Mucosa of stomach (tissue), 1 donor: Measurements from ENCODE around the gene TNFSF13.

Experiments used
- H3K27me3 ChIP-seq: one replicate; pipeline ENCODE4 v1.7.0; 2013; ENCODE audit warnings: mild to moderate bottlenecking, low read length; ENCODE audit not compliant: control insufficient read depth, insufficient read depth
- H3K36me3 ChIP-seq: one replicate; pipeline ENCODE4 v1.7.0; 2013; ENCODE audit warnings: low read length; ENCODE audit not compliant: control insufficient read depth, insufficient read depth
- H3K4me1 ChIP-seq: one replicate; pipeline ENCODE4 v1.7.0; 2013; ENCODE audit warnings: mild to moderate bottlenecking, low read length; ENCODE audit not compliant: control insufficient read depth, insufficient read depth
- H3K4me3 ChIP-seq: one replicate; pipeline ENCODE4 v1.7.0; 2013; ENCODE audit warnings: low read length
- H3K9ac ChIP-seq: one replicate; pipeline ENCODE4 v1.7.0; 2013; ENCODE audit warnings: mild to moderate bottlenecking, low read length, moderate library complexity
- H3K9me3 ChIP-seq: one replicate; pipeline ENCODE4 v1.7.0; 2013; ENCODE audit warnings: mild to moderate bottlenecking, low read length, moderate library complexity; ENCODE audit not compliant: control insufficient read depth
- donor health status: Pancreatic carcinoma.

Gene TNFSF13

DNA sequence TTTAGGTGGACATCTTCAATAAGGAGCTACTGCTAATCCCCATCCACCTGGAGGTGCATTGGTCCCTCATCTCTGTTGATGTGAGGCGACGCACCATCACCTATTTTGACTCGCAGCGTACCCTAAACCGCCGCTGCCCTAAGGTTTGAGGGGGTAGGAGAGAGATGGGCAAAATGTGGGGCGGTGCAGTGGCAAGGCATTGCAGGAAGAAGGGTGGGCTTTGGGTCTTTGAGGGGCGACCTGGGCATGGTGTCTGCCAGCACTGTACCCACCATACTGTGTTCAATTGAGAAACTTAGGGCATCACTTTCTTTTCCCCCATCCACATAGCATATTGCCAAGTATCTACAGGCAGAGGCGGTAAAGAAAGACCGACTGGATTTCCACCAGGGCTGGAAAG, 11.8 kb downstream of the TNFSF13 start:
- H3K27me3 ChIP-seq: no peaks in the 10 kb centered on the region
- no peaks in the 10 kb centered on the region for H3K9me3 ChIP-seq
- H3K4me1 ChIP-seq: peaks cover 15% of the 10 kb centered on the region
- H3K9ac ChIP-seq: no peak overlapping the region
- peaks cover 37% of the 10 kb centered on the region for H3K36me3 ChIP-seq
- no peak overlapping the region for H3K4me3 ChIP-seq

GRCh38 chr17:7572338-7572587, 13.7 kb downstream of the TNFSF13 start:
- peak overlapping the region; percentile 81 for H3K4me3 ChIP-seq
- peaks cover 42% of the 10 kb centered on the region for H3K36me3 ChIP-seq

GRCh38 chr17:7572588-7573323, 14.2 kb downstream of the TNFSF13 start:
- Histone ChIP-seq H3K27me3 (no peaks in the 10 kb centered on the region), H3K9ac (peak overlapping the region; percentile 91), H3K9me3 (no peaks in the 10 kb centered on the region), H3K36me3 (peaks cover 45% of the 10 kb centered on the region), H3K4me3 (peak overlapping the region; percentile 67), H3K4me1 (peaks cover 23% of the 10 kb centered on the region)

More at GRCh38 chr17:7572338-7572587, 13.7 kb downstream of the TNFSF13 start:
- peak overlapping the region; percentile 91 for H3K9ac ChIP-seq
- no peaks in the 10 kb centered on the region for H3K9me3 ChIP-seq
- no peaks in the 10 kb centered on the region for H3K27me3 ChIP-seq
- peaks cover 18% of the 10 kb centered on the region for H3K4me1 ChIP-seq

DNA sequence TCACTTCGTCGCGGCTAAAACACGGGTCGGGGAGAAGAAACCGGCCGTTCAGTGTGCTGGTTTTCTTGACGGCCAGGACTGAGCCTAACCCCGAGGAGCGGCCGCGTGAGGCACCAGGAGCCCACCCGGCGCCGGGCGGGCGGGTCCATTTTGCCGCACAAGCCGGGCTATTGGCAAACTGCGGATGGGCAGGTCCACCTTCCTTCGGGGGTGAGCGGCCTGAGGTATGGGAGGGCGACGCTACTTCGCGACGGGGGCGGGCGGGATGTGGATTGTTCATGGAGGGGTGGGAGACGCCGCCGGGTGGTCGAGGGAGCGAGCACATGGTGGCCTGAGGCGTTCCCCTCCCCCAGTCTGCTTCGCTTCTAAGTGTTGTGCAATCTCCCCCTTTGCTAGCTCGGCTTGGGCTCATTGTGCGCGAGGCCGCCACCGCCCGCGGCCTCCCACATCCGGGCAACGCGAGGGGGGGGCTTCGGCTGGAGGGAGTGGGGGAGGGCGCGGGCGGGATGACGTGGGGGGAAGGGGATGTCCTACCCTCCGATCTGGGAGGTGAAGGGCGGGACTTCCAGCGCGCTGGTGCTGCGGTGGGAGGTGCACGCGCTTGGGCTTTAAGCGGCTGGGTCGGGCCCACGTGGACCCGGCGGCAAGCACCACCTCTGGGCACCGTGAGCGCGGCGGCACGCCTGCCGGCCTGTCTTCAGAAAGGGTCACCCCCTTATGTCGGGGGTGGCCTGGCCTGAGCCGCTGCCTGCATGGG, 15.0 kb downstream of the TNFSF13 start:
- Histone ChIP-seq H3K36me3 (peaks cover 51% of the 10 kb centered on the region), H3K4me3 (peak overlapping the region; percentile 67), H3K4me1 (peaks cover 25% of the 10 kb centered on the region), H3K27me3 (no peaks in the 10 kb centered on the region), H3K9ac (peak overlapping the region; percentile 88), H3K9me3 (no peaks in the 10 kb centered on the region)

- no peaks in the 10 kb centered on the region for H3K27me3 ChIP-seq
- H3K9me3 ChIP-seq: no peaks in the 10 kb centered on the region
- H3K9ac ChIP-seq: peak overlapping the region; percentile 88
- peak overlapping the region; percentile 67 for H3K4me3 ChIP-seq
- H3K4me1 ChIP-seq: peaks cover 34% of the 10 kb centered on the region
- H3K36me3 ChIP-seq: peaks cover 57% of the 10 kb centered on the region
These were observed 15.8 kb downstream of the TNFSF13 start for GRCh38 chr17:7574176-7574953.

DNA sequence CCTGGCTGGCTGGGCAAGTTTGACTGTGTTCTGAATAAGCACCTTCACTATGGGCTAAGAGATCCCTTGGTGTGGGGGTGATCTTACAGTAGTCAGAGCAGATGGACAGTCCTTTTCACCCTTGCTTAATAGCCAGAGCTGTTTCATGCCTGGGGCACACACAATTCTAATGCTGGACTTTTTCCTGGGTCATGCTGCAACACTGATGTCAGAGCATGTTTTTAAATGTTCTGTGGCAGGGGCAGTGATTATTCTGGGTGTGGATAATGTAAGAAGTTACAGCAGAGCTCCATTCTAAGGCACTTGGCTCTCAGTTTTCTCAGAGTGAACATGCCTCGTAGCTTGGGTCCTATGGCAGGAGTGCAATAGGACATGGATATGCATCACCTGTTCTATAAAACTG, 16.9 kb downstream of the TNFSF13 start:
- no peak overlapping the region for H3K4me3 ChIP-seq
- peaks cover 51% of the 10 kb centered on the region for H3K36me3 ChIP-seq
- H3K9me3 ChIP-seq: no peaks in the 10 kb centered on the region
- no peak overlapping the region for H3K9ac ChIP-seq
- peaks cover 45% of the 10 kb centered on the region for H3K4me1 ChIP-seq
- H3K27me3 ChIP-seq: no peaks in the 10 kb centered on the region

DNA sequence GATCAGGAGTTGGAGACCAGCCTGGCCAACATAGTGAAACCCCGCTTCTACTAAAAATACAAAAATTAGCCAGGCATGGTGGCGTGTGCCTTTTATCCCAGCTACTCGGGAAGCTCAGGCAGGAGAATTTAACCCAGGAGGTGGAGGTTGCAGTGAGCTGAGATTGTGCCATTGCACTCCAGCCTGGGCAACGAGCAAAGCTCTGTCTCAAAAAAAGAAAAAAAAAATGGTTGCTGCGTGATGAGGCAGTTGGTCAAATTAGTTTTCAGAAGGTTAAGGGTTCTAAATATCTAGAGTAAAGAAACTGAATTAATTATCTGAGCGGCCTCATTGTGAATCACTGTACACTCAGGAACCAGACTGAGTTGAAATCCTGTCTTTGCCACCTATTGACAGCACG, 17.4 kb downstream of the TNFSF13 start:
- Histone ChIP-seq H3K4me3 (no peak overlapping the region), H3K9ac (no peak overlapping the region), H3K9me3 (no peaks in the 10 kb centered on the region), H3K36me3 (peaks cover 46% of the 10 kb centered on the region), H3K27me3 (no peaks in the 10 kb centered on the region), H3K4me1 (peaks cover 47% of the 10 kb centered on the region)

DNA sequence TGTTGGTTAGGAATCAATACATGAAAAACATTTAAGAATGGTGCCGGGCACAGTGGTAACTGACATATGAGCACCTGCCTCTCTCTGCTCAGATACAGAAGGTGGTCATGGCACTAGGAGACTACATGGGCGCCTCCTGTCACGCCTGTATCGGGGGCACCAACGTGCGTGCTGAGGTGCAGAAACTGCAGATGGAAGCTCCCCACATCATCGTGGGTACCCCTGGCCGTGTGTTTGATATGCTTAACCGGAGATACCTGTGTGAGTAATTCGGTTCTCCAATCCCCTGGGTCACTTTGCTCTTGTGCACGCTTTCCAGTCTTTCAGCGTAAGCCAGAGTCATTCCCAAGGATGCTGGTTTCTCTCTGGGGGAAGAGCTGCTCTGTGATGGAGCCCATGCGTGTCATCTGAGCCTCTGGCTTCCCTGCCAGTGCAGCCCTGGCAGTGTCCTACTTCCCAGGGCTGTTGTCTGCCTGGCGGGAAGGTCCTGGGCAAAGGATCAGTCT, 17.9 kb downstream of the TNFSF13 start:
- H3K36me3 ChIP-seq: peaks cover 41% of the 10 kb centered on the region
- no peak overlapping the region for H3K4me3 ChIP-seq
- no peaks in the 10 kb centered on the region for H3K27me3 ChIP-seq
- H3K4me1 ChIP-seq: peaks cover 47% of the 10 kb centered on the region
- no peaks in the 10 kb centered on the region for H3K9me3 ChIP-seq
- H3K9ac ChIP-seq: no peak overlapping the region

DNA sequence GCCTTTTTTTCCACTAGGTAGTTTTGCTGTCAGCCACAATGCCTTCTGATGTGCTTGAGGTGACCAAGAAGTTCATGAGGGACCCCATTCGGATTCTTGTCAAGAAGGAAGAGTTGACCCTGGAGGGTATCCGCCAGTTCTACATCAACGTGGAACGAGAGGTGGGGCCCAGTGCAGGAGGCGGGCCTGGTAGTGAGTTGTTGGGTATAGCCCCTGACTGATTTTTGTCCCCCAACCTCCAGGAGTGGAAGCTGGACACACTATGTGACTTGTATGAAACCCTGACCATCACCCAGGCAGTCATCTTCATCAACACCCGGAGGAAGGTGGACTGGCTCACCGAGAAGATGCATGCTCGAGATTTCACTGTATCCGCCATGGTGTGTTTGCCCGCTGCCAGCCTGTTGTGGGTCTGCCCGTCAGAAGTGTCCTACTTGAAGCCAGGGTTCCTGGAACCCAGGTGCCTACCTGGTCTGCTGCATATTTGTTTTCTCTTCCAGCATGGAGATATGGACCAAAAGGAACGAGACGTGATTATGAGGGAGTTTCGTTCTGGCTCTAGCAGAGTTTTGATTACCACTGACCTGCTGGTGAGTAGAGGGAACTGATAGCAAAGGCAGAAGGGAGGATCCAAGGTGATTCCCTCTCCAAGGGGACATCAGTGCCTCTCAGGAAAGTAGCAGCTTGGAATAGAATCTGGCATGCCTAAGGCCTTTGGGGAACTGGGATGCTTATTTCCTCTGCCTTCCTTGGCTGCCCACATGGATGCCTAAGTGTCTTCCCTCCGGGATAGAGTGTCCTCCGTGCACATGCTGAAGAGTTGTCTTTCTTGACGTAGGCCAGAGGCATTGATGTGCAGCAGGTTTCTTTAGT, 19.0 kb downstream of the TNFSF13 start:
- Histone ChIP-seq H3K9me3 (no peaks in the 10 kb centered on the region), H3K4me3 (no peak overlapping the region), H3K4me1 (peaks cover 54% of the 10 kb centered on the region), H3K27me3 (no peaks in the 10 kb centered on the region), H3K36me3 (peaks cover 41% of the 10 kb centered on the region), H3K9ac (no peak overlapping the region)

DNA sequence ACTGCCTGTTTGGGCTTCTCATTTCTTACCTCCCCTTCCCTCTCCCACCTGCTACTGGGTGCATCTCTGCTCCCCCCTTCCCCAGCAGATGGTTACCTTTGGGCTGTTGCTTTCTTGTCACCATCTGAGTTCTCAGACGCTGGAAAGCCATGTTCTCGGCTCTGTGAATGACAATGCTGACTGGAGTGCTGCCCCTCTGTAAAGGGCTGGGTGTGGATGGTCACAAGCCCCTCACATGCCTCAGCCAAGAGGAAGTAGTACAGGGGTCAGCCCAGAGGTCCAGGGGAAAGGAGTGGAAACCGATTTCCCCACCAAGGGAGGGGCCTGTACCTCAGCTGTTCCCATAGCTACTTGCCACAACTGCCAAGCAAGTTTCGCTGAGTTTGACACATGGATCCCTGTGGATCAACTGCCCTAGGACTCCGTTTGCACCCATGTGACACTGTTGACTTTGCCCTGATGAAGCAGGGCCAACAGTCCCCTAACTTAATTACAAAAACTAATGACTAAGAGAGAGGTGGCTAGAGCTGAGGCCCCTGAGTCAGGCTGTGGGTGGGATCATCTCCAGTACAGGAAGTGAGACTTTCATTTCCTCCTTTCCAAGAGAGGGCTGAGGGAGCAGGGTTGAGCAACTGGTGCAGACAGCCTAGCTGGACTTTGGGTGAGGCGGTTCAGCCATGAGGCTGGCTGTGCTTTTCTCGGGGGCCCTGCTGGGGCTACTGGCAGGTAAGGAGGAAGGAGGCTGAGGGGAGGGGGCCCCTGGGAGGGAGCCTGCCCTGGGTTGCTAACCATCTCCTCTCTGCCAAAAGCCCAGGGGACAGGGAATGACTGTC, 20.7 kb downstream of the TNFSF13 start, which contains the start of gene CD68:
CD68 (plus strand) TSS at position 638 of the 833 bp plus-strand sequence; CDS start at position 678, 40 bp downstream.
- Histone ChIP-seq H3K4me3 (peak within 1 kb of the TSS; percentile 49), H3K4me1 (peaks cover 60% of the 10 kb centered on the region), H3K9ac (peak within 1 kb of the TSS; percentile 87)

More for the DNA sequence above, 20.7 kb downstream of the TNFSF13 start, which contains the start of gene CD68:
- Histone ChIP-seq H3K9me3 (no peaks in the 10 kb centered on the region), H3K36me3 (peaks cover 39% of the 10 kb centered on the region), H3K27me3 (no peaks in the 10 kb centered on the region)
